Mammary microvascular endothelial cell (primary cell): ENCODE data around the gene RPS24. TPM values are rescaled to one million over a fixed set of nuclear protein-coding genes. Genes with fewer than 3 reads are reported as not detected.

Source experiments
- total RNA-seq: library from RNA; depleted of rRNA; stranded (reverse); fragments of >200 nt; gene quantifications from 2 replicates; pipeline ENCODE4 v1.2.3, GENCODE V29; 2015

The RPS24 gene
- 2,484 and 2,710 TPM in 2 replicates for total RNA-seq

GRCh38 chr10:78033637-78034470 is at the start of gene RPS24:
Gene RPS24, plus strand, starts transcription at chr10:78033863. Its CDS starts 39 bp downstream, at chr10:78033902.

DNA sequence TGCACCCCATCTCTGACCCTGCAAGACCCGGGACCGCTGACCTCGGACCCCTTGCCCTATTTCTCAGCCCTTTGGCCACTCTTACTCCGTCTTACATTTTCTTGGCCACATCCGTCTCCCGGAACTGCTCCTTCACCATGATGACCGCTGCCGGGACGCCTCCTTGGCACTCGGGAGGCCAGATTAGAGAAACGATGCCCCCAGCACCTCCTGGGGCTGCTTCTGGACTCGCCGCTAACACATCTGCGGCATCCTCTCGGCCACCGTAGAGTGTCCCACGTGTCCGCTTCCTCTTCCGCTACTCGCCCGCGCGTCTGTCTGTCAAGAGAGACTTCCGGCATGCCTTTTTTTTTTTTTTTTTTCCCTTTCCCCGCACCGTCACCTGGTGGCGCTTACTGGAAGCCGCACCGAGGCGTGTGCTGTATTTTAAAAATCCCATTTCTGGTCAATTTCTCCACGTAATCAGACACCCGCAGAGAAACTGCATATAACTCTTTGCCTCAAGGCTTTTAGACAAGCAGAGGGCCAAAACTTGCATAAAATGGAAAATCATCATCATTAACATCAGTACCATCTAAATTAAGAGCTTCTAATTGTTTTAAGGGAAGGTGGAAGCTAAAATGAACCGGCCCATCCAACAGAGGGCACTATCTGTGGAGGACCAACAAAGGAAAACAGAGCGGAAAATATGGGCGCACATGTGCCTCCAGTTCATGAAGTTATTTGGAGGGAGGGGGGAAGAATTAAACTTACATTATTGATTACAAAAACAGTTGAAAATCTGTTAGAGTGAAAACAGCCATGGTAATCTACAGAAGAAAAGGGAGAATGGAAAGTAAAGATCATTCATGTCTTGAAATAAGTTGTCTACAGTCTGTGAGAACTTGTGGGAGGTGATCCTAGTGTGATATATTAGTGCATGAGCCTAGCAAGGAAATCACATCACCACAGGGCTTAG is 4.1 kb upstream of the RPS24 start, which contains the start of gene POLR3A:
Gene POLR3A, minus strand, starts transcription at position 247 of the 958 bp plus-strand sequence. Its CDS starts 108 bp downstream, at position 139.

Other genes starting within 250 kb of the RPS24 start
- 2.8 and 3.9 TPM in 2 replicates for gene DLG5, start 107.1 kb upstream of the RPS24 start, total RNA-seq
- gene POLR3A, start 4.3 kb upstream of the RPS24 start, total RNA-seq: 16.8 and 17.5 TPM in 2 replicates